ENCODE measurements around the gene PSMA7. TPM values are rescaled to one million over a fixed set of nuclear protein-coding genes. Genes with fewer than 3 reads are reported as not detected.

PSMA7 gene
- total and polyA plus RNA-seq, 2 donors, result 83.3 to 324 TPM

DNA sequence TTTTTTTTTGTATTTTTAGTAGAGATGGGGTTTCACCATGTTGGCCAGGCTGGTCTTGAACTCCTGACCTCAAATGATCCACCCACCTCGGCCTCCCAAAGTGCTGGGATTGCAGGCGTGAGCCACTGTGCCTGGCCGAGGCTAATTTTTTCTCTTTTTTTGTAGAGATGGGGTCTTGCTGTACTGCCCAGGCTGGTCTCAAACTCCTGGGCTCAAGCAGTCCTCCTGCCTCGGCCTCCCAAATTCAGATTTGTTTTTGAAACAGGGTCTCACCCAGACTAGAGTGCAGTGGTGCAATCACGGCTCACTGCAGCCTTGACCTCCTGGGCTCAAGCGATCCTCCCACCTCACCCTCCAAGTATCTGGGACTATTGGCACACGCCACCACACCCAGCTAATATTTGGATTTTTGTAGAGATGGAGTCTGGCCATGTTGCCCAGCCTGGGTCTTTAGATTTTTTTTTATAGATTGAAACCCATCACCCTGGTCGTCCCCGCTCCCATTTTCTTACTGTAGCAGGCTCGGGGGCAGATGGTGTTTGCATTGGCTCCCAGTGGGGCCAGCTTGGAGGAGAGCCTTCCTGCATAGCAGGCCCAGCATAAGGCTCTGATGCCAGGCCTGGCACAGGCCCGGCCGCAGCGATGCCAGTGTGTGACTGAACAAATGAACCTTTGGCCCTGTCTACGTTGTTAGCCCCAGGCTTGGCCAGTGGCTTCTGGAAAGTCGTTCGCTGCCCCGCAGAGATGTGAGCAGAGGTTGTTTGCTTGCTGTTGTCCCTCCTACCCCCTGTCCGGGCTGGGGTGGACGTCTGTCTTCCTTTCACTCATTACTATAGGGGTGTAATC is 35.3 kb upstream of the PSMA7 start:
- DNase-seq (ENCODE audit: extremely low spot score), result no peak
- H3K4me3 ChIP-seq (ENCODE audit: low read depth, low read length), result no peak overlapping the region

GRCh38 chr20:62177307-62177706 is 34.1 kb upstream of the PSMA7 start:
- no peak for DNase-seq (ENCODE audit: extremely low spot score)
- H3K27ac ChIP-seq (ENCODE audit: low read depth), result no peak overlapping the region
- H3K36me3 ChIP-seq (ENCODE audit: insufficient read depth), result no peaks in the 10 kb centered on the region
- H3K4me1 ChIP-seq (ENCODE audit: insufficient read depth), result no peaks in the 10 kb centered on the region
- 88% methylated on average over 9 of the region's 9 CpGs for WGBS
- H3K4me3 ChIP-seq (ENCODE audit: low read depth, low read length), result no peak overlapping the region

More for the DNA sequence above, 35.3 kb upstream of the PSMA7 start:
- no peaks in the 10 kb centered on the region for H3K4me1 ChIP-seq (ENCODE audit: insufficient read depth)
- no peak overlapping the region for H3K27ac ChIP-seq (ENCODE audit: low read depth)
- H3K36me3 ChIP-seq (ENCODE audit: insufficient read depth), result no peaks in the 10 kb centered on the region
- WGBS, result 94% methylated on average over 19 of the region's 19 CpGs

GRCh38 chr20:62176866-62177265 is 33.7 kb upstream of the PSMA7 start:
- Histone ChIP-seq H3K4me3 (ENCODE audit: low read depth, low read length) (no peak overlapping the region), H3K4me1 (ENCODE audit: insufficient read depth) (no peaks in the 10 kb centered on the region), H3K27ac (ENCODE audit: low read depth) (no peak overlapping the region), H3K36me3 (ENCODE audit: insufficient read depth) (no peaks in the 10 kb centered on the region)
- WGBS, result 91% methylated on average over 15 of the region's 15 CpGs
- DNase-seq (ENCODE audit: extremely low spot score), result no peak

DNA sequence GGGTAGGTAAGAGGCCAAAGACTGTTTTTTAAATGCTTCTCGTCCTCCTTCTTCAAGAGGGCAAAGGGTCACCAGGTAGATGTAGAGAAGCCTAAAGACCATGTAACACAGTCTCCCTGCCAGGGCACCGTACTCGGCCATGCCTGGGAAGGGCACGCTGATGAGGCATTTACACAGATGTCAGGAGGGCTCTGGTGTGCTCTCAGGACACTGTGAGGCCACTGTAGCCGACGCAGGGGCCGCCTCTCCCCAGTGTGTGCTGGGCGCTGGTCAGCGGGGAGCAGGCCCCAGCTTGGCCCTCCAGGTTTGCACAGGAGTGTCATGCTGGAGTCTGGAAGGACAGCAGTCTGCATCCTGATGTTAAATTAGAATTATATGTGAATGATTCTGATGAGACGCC is 32.5 kb upstream of the PSMA7 start:
- Histone ChIP-seq H3K4me1 (ENCODE audit: insufficient read depth) (no peaks in the 10 kb centered on the region), H3K4me3 (ENCODE audit: low read depth, low read length) (no peak overlapping the region), H3K36me3 (ENCODE audit: insufficient read depth) (no peaks in the 10 kb centered on the region), H3K27ac (ENCODE audit: low read depth) (no peak overlapping the region)
- no peak for DNase-seq (ENCODE audit: extremely low spot score)
- WGBS, result 93% methylated on average over 10 of the region's 10 CpGs

DNA sequence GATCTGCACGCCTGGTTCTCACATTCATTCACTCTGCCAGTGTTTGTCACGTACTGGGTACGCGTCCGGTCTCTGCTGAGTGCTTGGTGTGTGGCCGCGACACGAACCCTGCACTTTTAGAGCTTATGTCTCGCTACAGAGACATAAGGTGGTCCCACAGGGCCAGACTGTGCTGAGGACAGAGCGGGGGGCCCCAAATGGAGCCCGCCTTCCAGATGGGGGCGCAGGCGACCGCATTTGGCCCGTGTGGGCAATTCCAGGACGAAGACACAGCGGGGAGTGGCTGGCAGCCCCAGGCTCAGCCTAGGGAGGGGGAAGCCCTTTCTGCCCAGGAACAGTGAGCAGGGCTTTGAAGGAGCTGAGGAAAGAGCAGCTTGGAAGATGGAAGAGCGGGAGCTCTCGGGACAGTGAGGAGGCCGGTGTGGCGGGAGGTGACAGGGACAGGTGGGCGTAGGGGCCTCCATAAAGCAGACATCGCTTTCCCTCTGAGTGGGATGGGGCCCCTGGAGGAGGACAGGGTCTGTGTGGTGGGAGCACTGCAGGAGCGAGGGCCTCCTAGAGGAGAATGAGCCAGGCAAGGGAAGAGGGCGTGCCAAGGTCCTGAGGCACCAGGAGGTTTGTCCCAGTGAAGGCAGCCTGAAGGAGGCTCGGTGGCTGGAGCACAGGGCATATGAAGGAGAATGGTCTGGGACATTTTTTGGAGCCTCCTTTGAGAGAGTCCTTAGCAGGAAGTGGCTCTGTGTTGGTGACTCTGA is 31.9 kb upstream of the PSMA7 start:
- Histone ChIP-seq H3K36me3 (ENCODE audit: insufficient read depth) (no peaks in the 10 kb centered on the region), H3K4me3 (ENCODE audit: low read depth, low read length) (no peak overlapping the region), H3K4me1 (ENCODE audit: insufficient read depth) (no peaks in the 10 kb centered on the region), H3K27ac (ENCODE audit: low read depth) (no peak overlapping the region)
- 95% methylated on average over 26 of the region's 26 CpGs for WGBS
- no peak for DNase-seq (ENCODE audit: extremely low spot score)

GRCh38 chr20:62174021-62174804 is 31.0 kb upstream of the PSMA7 start:
- Histone ChIP-seq H3K27ac (ENCODE audit: low read depth) (no peak overlapping the region), H3K36me3 (ENCODE audit: insufficient read depth) (no peaks in the 10 kb centered on the region), H3K4me1 (ENCODE audit: insufficient read depth) (no peaks in the 10 kb centered on the region), H3K4me3 (ENCODE audit: low read depth, low read length) (no peak overlapping the region)
- DNase-seq (ENCODE audit: extremely low spot score), result no peak
- 95% methylated on average over 28 of the region's 28 CpGs for WGBS

GRCh38 chr20:62172666-62173065 is 29.5 kb upstream of the PSMA7 start:
- 93% methylated on average over 18 of the region's 18 CpGs for WGBS
- Histone ChIP-seq H3K4me3 (ENCODE audit: low read depth, low read length) (no peak overlapping the region), H3K4me1 (ENCODE audit: insufficient read depth) (no peaks in the 10 kb centered on the region), H3K27ac (ENCODE audit: low read depth) (no peak overlapping the region), H3K36me3 (ENCODE audit: insufficient read depth) (no peaks in the 10 kb centered on the region)
- DNase-seq (ENCODE audit: extremely low spot score), result no peak

DNA sequence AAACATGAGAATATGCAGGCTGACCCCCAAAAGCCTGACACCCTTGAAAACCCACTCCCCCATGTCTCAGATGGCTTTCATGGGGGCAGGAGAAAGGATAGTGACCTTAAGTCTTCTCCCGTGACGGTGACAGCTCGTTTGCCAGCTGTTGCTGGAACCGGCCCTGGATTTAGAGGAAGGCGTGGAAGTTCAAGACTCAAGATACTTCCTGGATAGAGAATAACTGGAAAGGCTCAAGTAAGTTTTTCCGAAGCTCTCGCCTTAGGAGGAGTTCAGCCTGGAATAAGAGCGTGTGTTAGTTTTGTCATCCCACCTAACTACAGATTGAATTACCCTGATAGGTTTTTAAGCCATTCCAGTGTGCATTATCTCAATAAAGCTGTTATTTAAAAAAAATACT is 28.1 kb upstream of the PSMA7 start:
- WGBS, result 84% methylated on average over 8 of the region's 8 CpGs
- Histone ChIP-seq H3K27ac (ENCODE audit: low read depth) (no peak overlapping the region), H3K4me3 (ENCODE audit: low read depth, low read length) (no peak overlapping the region), H3K4me1 (ENCODE audit: insufficient read depth) (no peaks in the 10 kb centered on the region), H3K36me3 (ENCODE audit: insufficient read depth) (peaks cover 3% of the 10 kb centered on the region)
- DNase-seq (ENCODE audit: extremely low spot score), result no peak

- H3K27ac ChIP-seq (ENCODE audit: low read depth), result no peak overlapping the region
- no peak for DNase-seq (ENCODE audit: extremely low spot score)
- H3K36me3 ChIP-seq (ENCODE audit: insufficient read depth), result peaks cover 3% of the 10 kb centered on the region
- H3K4me1 ChIP-seq (ENCODE audit: insufficient read depth), result no peaks in the 10 kb centered on the region
- H3K4me3 ChIP-seq (ENCODE audit: low read depth, low read length), result no peak overlapping the region
- 95% methylated on average over 9 of the region's 9 CpGs for WGBS
These were observed 27.3 kb upstream of the PSMA7 start for GRCh38 chr20:62170536-62170935.

DNA sequence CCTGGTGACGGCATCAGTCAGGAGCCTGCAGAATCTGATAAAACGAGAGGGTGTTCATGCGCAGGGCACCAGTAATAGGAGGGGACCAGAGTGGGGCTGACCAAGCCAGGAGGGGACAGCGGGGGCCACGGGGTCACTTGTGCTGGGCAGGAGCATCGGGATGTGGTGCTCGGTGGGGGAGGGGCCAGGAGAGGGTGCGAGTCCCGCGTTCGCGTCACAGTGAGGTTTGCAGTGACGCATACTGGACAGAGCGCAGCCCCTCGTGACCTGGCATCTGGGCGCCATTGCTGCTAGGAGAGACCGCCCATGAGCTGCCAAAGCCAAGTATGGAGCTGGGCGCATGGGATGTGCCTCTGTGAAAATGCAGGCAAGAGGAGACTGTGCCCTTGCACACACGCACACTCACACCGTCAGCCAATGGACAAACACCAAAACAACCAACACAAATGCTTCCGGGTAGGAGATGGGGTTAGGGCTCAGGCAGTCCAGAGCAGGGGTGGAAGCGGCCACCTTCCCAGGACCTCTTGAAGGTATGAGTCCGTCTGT is 25.8 kb upstream of the PSMA7 start:
- no peak overlapping the region for H3K27ac ChIP-seq (ENCODE audit: low read depth)
- H3K4me3 ChIP-seq (ENCODE audit: low read depth, low read length), result no peak overlapping the region
- DNase-seq (ENCODE audit: extremely low spot score), result no peak
- 96% methylated on average over 23 of the region's 23 CpGs for WGBS
- H3K36me3 ChIP-seq (ENCODE audit: insufficient read depth), result peaks cover 4% of the 10 kb centered on the region
- H3K4me1 ChIP-seq (ENCODE audit: insufficient read depth), result no peaks in the 10 kb centered on the region

DNA sequence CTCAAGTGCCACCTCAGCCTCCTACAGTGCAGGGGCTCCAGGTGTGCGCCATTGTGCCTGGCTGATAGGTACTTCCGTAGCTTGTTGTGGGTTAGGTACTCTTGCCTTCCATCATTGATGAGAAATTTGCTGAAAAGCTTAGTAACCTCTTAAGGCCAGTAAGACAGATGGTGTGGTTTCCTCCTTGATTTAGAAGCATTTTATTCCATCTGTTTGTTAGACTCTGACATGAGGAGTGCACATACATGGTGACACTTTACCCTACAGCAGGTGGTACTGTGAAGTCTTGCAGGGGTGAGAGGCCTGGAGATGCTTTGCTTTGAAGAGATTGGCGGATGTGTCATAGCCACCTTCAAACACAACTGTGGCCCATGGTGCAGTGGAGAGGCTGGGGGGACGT is 24.9 kb upstream of the PSMA7 start:
- H3K4me1 ChIP-seq (ENCODE audit: insufficient read depth), result no peaks in the 10 kb centered on the region
- peaks cover 4% of the 10 kb centered on the region for H3K36me3 ChIP-seq (ENCODE audit: insufficient read depth)
- H3K27ac ChIP-seq (ENCODE audit: low read depth), result no peak overlapping the region
- H3K4me3 ChIP-seq (ENCODE audit: low read depth, low read length), result no peak overlapping the region
- no peak for DNase-seq (ENCODE audit: extremely low spot score)
- WGBS, result 78% methylated on average over 4 of the region's 4 CpGs

DNA sequence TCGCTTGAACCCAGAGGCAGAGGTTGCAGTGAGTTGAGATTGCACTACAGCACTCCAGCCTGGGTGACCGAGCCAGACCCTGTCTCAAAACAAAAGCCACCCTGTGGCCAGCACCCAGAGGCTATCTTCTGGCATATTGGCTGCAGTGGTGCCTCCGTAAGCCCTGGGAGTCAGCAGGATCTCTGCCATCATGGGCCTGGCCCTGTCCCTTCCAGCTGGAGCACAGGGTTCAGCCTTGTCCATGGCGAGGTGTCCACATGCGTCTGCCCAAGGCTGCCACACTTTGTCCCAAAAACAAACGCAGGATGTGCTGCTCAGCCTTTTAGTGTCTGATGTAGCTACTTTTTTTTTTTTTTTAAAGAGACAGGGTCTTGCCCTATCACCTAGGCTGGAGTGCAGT is 24.3 kb upstream of the PSMA7 start:
- no peak overlapping the region for H3K27ac ChIP-seq (ENCODE audit: low read depth)
- peaks cover 4% of the 10 kb centered on the region for H3K36me3 ChIP-seq (ENCODE audit: insufficient read depth)
- WGBS, result 82% methylated on average over 6 of the region's 6 CpGs

DNA sequence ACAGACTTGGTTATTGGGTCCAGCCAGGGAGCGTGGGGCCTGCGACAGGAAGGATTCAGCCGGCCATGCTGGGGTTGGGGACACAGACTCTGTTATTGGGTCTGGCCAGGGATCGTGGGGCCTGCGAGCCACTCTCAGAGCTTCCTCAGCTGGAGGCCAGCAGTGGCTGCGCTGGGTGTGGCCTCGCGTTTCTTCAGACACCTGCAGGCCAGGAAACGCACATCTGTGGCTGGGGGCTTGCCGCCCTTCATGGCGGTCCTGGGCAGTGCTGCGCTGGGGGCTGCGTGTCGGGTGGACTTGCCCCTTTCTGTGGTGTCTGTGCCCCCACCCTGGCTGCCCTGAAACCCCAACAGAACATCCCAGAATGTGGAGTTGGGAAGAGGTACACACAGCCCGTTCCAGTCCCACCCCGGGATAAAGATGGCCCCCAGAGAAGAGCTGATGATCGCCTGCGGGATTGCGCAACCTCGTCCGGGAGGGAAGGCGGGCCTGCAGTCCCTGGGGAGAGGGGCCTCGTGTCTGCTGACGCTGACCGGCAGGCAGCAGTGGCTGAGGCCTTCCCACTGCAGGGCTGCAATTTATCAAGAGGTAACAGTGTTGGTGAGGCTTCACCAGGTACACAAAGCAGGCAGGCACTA is 22.7 kb upstream of the PSMA7 start:
- 85% methylated on average over 25 of the region's 25 CpGs for WGBS
- H3K4me3 ChIP-seq (ENCODE audit: low read depth, low read length), result no peak overlapping the region
- DNase-seq (ENCODE audit: extremely low spot score), result no peak
- peaks cover 4% of the 10 kb centered on the region for H3K36me3 ChIP-seq (ENCODE audit: insufficient read depth)
- H3K27ac ChIP-seq (ENCODE audit: low read depth), result no peak overlapping the region
- H3K4me1 ChIP-seq (ENCODE audit: insufficient read depth), result no peaks in the 10 kb centered on the region

More for the DNA sequence above, 24.3 kb upstream of the PSMA7 start:
- no peak overlapping the region for H3K4me3 ChIP-seq (ENCODE audit: low read depth, low read length)
- no peaks in the 10 kb centered on the region for H3K4me1 ChIP-seq (ENCODE audit: insufficient read depth)
- no peak for DNase-seq (ENCODE audit: extremely low spot score)

Measured in urinary bladder (tissue), 4 donors.